Activated CD4-positive, alpha-beta T cell treated with anti-CD3 and anti-CD28 coated beads, Interleukin-10, Interleukin-2, amounts not matched to agents 100 ng/mL and 50 ng/mL, durations not matched to agents 16 hours and 8 hours (primary cell): ENCODE data around the gene ZBTB5.
A peak's percentile ranks its signal among the peaks of the same experiment; 100 is the strongest.

Experiments used
- DNase-seq: peaks from one replicate; pipeline ENCODE4 v3.0.0-alpha.2; 2020

The ZBTB5 gene

GRCh38 chr9:37421914-37422288 lies 43.3 kb downstream of the ZBTB5 start:
- no peak for DNase-seq

GRCh38 chr9:37420271-37421215 lies 44.7 kb downstream of the ZBTB5 start:
- DNase-seq, result no peak

- DNase-seq, result no peak
Measured at GRCh38 chr9:37419204-37419603, 46.0 kb downstream of the ZBTB5 start.

GRCh38 chr9:37417857-37418618 lies 47.2 kb downstream of the ZBTB5 start:
- no peak for DNase-seq

- DNase-seq, result no peak
Measured at GRCh38 chr9:37417252-37417803, 47.9 kb downstream of the ZBTB5 start.

- peak; percentile 87 for DNase-seq
Measured at GRCh38 chr9:37415011-37415719, 50.1 kb downstream of the ZBTB5 start.

- DNase-seq, result no peak
Measured at GRCh38 chr9:37414503-37414943, 50.7 kb downstream of the ZBTB5 start.

- DNase-seq, result no peak
Measured at GRCh38 chr9:37413311-37413710, 51.9 kb downstream of the ZBTB5 start.

GRCh38 chr9:37412431-37413151 lies 52.7 kb downstream of the ZBTB5 start:
- DNase-seq, result no peak

GRCh38 chr9:37410969-37411785 lies 54.1 kb downstream of the ZBTB5 start:
- DNase-seq, result peak; percentile 88

GRCh38 chr9:37410354-37410861 lies 54.8 kb downstream of the ZBTB5 start:
- no peak for DNase-seq

- peak; percentile 96 for DNase-seq
Measured at GRCh38 chr9:37408933-37409710, 56.1 kb downstream of the ZBTB5 start.

GRCh38 chr9:37407468-37407867 lies 57.8 kb downstream of the ZBTB5 start:
- DNase-seq, result no peak

GRCh38 chr9:37406603-37407401 lies 58.4 kb downstream of the ZBTB5 start:
- DNase-seq, result no peak

- no peak for DNase-seq
Measured at GRCh38 chr9:37405764-37406380, 59.4 kb downstream of the ZBTB5 start.

- DNase-seq, result no peak
Measured at GRCh38 chr9:37405350-37405749, 59.9 kb downstream of the ZBTB5 start.

GRCh38 chr9:37404590-37404989 lies 60.7 kb downstream of the ZBTB5 start:
- DNase-seq, result no peak

- DNase-seq, result no peak
Measured at GRCh38 chr9:37399336-37399735, 65.9 kb downstream of the ZBTB5 start.

GRCh38 chr9:37398464-37399025 lies 66.7 kb downstream of the ZBTB5 start:
- DNase-seq, result no peak
